Naive thymus-derived CD8-positive, alpha-beta T cell (primary cell): ENCODE measurements around the gene SBK3. TPM values are rescaled to one million over a fixed set of nuclear protein-coding genes. Genes with fewer than 3 reads are reported as not detected.

ENCODE experiments used
- polyA plus RNA-seq, 3 donors: library from polyadenylated mRNA; unstranded; fragments of 300-500 nt; fragmentation: Illumina TruSeq; gene quantifications; one replicate each; pipeline ENCODE4 v1.2.3, GENCODE V29; 2021
- total RNA-seq, 8 experiments: library from RNA in 2 of 8; stranded (reverse) in 2 of 8; gene quantifications; one replicate each; pipeline ENCODE4 v1.2.3 and lab custom pipeline; 2021 to 2026

Gene SBK3
- total and polyA plus RNA-seq, 5 experiments from 2014 or later: not detected

Other genes with a start within 250 kb of the SBK3 start
- not detected for gene TMEM150B, start 220.2 kb downstream of the SBK3 start, total RNA-seq
- not detected for gene TMEM150B, start 220.2 kb downstream of the SBK3 start, polyA plus RNA-seq
- 10 to 100 TPM; 19.2 to 21.8 TPM for gene KMT5C, start 205.7 kb downstream of the SBK3 start, total RNA-seq
- 1 to 10 TPM; 1.7 to 2.5 (median 2.1) TPM for gene KMT5C, start 205.7 kb downstream of the SBK3 start, polyA plus RNA-seq
- not detected for gene COX6B2, start 190.8 kb downstream of the SBK3 start, total RNA-seq
- not detected for gene COX6B2, start 190.8 kb downstream of the SBK3 start, polyA plus RNA-seq
- not detected for gene GARIN5B, start 182.3 kb downstream of the SBK3 start, total RNA-seq
- gene GARIN5B, start 182.3 kb downstream of the SBK3 start, polyA plus RNA-seq: not detected
- gene IL11, start 175.1 kb downstream of the SBK3 start, total RNA-seq: under 1 TPM in 1 of 2 experiments, not detected in 1; 0.21 TPM
- not detected for gene IL11, start 175.1 kb downstream of the SBK3 start, polyA plus RNA-seq
- gene TMEM190, start 168.7 kb downstream of the SBK3 start, total RNA-seq: not detected
- gene TMEM190, start 168.7 kb downstream of the SBK3 start, polyA plus RNA-seq: not detected
- gene TMEM238, start 161.3 kb downstream of the SBK3 start, total RNA-seq: 10 to 100 TPM in 1 of 2 experiments, 1 to 10 TPM in 1; 10.0 to 10.2 TPM
- gene TMEM238, start 161.3 kb downstream of the SBK3 start, polyA plus RNA-seq: 1 to 10 TPM; 1.1 to 1.5 (median 1.3) TPM
- 1,000 to 10,000 TPM; 2,967 to 2,995 TPM for gene RPL28, start 159.6 kb downstream of the SBK3 start, total RNA-seq
- 1,000 to 10,000 TPM in 1 of 3 donors, 100 to 1,000 TPM in 2; 559 to 1,017 (median 787) TPM for gene RPL28, start 159.6 kb downstream of the SBK3 start, polyA plus RNA-seq
- 10 to 100 TPM; 18.1 to 20.2 TPM for gene UBE2S, start 137.8 kb downstream of the SBK3 start, total RNA-seq
- gene UBE2S, start 137.8 kb downstream of the SBK3 start, polyA plus RNA-seq: 10 to 100 TPM; 18.6 to 25.8 (median 24.5) TPM
- not detected for gene SHISA7, start 102.2 kb downstream of the SBK3 start, total RNA-seq
- not detected for gene SHISA7, start 102.2 kb downstream of the SBK3 start, polyA plus RNA-seq
- 10 to 100 TPM; 10.5 to 11.0 TPM for gene ISOC2, start 83.9 kb downstream of the SBK3 start, total RNA-seq
- gene ISOC2, start 83.9 kb downstream of the SBK3 start, polyA plus RNA-seq: 10 to 100 TPM; 30.5 to 35.6 (median 34.2) TPM
- gene C19orf85, start 80.8 kb downstream of the SBK3 start, total RNA-seq: not detected
- gene C19orf85, start 80.8 kb downstream of the SBK3 start, polyA plus RNA-seq: not detected
- gene ZNF628, start 68.9 kb downstream of the SBK3 start, total RNA-seq: 10 to 100 TPM; 13.2 to 15.6 TPM
- under 1 TPM; 0.26 to 0.42 (median 0.32) TPM for gene ZNF628, start 68.9 kb downstream of the SBK3 start, polyA plus RNA-seq
- gene NAT14, start 60.4 kb downstream of the SBK3 start, total RNA-seq: 10 to 100 TPM in 1 of 2 experiments, 1 to 10 TPM in 1; 8.0 to 10.4 TPM
- 1 to 10 TPM; 4.1 to 8.8 (median 7.7) TPM for gene NAT14, start 60.4 kb downstream of the SBK3 start, polyA plus RNA-seq
- 1 to 10 TPM; 1.3 to 1.4 TPM for gene SSC5D, start 57.1 kb downstream of the SBK3 start, total RNA-seq
- under 1 TPM in 2 of 3 donors, not detected in 1; 0.02 to 0.11 TPM for gene SSC5D, start 57.1 kb downstream of the SBK3 start, polyA plus RNA-seq
- gene SBK2, start 8.4 kb downstream of the SBK3 start, total RNA-seq: not detected
- not detected for gene SBK2, start 8.4 kb downstream of the SBK3 start, polyA plus RNA-seq
- 10 to 100 TPM in 1 of 2 experiments, 1 to 10 TPM in 1; 9.8 to 10.2 TPM for gene ZNF579, start 35.3 kb upstream of the SBK3 start, total RNA-seq
- gene ZNF579, start 35.3 kb upstream of the SBK3 start, polyA plus RNA-seq: under 1 TPM; 0.16 to 0.39 (median 0.20) TPM
- 10 to 100 TPM; 19.0 to 22.0 TPM for gene FIZ1, start 54.0 kb upstream of the SBK3 start, total RNA-seq
- 1 to 10 TPM; 2.8 to 5.4 (median 3.4) TPM for gene FIZ1, start 54.0 kb upstream of the SBK3 start, polyA plus RNA-seq
- gene ZNF524, start 54.7 kb upstream of the SBK3 start, total RNA-seq: 10 to 100 TPM; 19.1 to 20.7 TPM
- gene ZNF524, start 54.7 kb upstream of the SBK3 start, polyA plus RNA-seq: 10 to 100 TPM; 21.5 to 31.6 (median 23.6) TPM
- gene ZNF865, start 60.1 kb upstream of the SBK3 start, total RNA-seq: 10 to 100 TPM; 21.6 to 24.4 TPM
- gene ZNF865, start 60.1 kb upstream of the SBK3 start, polyA plus RNA-seq: under 1 TPM in 2 of 3 donors, not detected in 1; 0.22 to 0.33 TPM
- gene ZNF784, start 79.0 kb upstream of the SBK3 start, total RNA-seq: 1 to 10 TPM; 8.1 to 9.2 TPM
- 1 to 10 TPM in 2 of 3 donors, under 1 TPM in 1; 0.64 to 1.4 (median 1.1) TPM for gene ZNF784, start 79.0 kb upstream of the SBK3 start, polyA plus RNA-seq
- gene ZNF580, start 95.5 kb upstream of the SBK3 start, total RNA-seq: 100 to 1,000 TPM; 110 to 111 TPM
- gene ZNF580, start 95.5 kb upstream of the SBK3 start, polyA plus RNA-seq: 10 to 100 TPM; 15.3 to 21.7 (median 20.3) TPM
- gene ZNF581, start 98.1 kb upstream of the SBK3 start, total RNA-seq: 10 to 100 TPM; 33.8 to 36.3 TPM
- 10 to 100 TPM; 21.2 to 35.9 (median 34.9) TPM for gene ZNF581, start 98.1 kb upstream of the SBK3 start, polyA plus RNA-seq
- 1 to 10 TPM; 5.3 to 8.3 TPM for gene CCDC106, start 102.7 kb upstream of the SBK3 start, total RNA-seq
- 1 to 10 TPM; 2.6 to 4.4 (median 4.3) TPM for gene CCDC106, start 102.7 kb upstream of the SBK3 start, polyA plus RNA-seq
- 100 to 1,000 TPM; 284 to 289 TPM for gene U2AF2, start 109.5 kb upstream of the SBK3 start, total RNA-seq
- gene U2AF2, start 109.5 kb upstream of the SBK3 start, polyA plus RNA-seq: 10 to 100 TPM in 1 of 3 donors, 1 to 10 TPM in 2; 6.6 to 10.6 (median 8.1) TPM
- 10 to 100 TPM; 49.5 to 52.2 TPM for gene EPN1, start 129.7 kb upstream of the SBK3 start, total RNA-seq
- gene EPN1, start 129.7 kb upstream of the SBK3 start, polyA plus RNA-seq: 10 to 100 TPM in 1 of 3 donors, 1 to 10 TPM in 2; 5.5 to 15.8 (median 7.5) TPM
- gene NLRP9, start 192.9 kb upstream of the SBK3 start, total RNA-seq: not detected
- gene NLRP9, start 192.9 kb upstream of the SBK3 start, polyA plus RNA-seq: not detected
- not detected for gene RFPL4A, start 213.6 kb upstream of the SBK3 start, total RNA-seq
- not detected for gene RFPL4A, start 213.6 kb upstream of the SBK3 start, polyA plus RNA-seq
- not detected for gene RFPL4AL1, start 223.6 kb upstream of the SBK3 start, total RNA-seq
- not detected for gene RFPL4AL1, start 223.6 kb upstream of the SBK3 start, polyA plus RNA-seq